GM12891 (cell line): ENCODE results near the gene C4orf50.

Experiments
- POLR2A ChIP-seq: IDR thresholded peaks from 2 replicates; pipeline ENCODE4 v1.6.1; 2011; ENCODE audit warnings: low read depth, low read length, control low read depth
- TAF1 ChIP-seq: IDR thresholded peaks from 2 replicates; pipeline ENCODE4 v1.6.1; 2011; ENCODE audit warnings: low read depth, low read length, control low read depth

DNA sequence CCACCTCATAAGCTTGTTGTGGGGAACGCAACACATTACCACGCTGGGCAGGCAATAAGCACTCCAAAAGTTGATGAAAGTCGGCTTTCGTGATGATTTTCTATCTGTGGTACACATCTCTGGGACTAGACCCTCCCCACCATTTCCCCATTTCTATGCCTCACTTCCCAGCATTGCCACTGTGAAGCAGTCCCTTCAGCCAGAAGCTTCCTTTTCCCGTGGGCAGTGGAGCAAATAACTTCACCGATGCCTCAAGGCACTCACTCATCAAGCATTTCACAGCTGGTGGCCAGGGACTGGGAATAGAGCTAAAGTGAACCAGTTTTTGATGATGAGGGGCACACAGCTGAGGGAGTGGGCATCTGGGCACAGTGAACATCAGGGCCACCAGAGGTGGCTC, 18.9 kb downstream of the C4orf50 start:
- TF ChIP-seq TAF1 (no peak), POLR2A (no peak)
